MM.1S (cell line): Measurements from ENCODE around the gene HSPA12B.

Experiments used
- EZH2 ChIP-seq: fragments of 300-600 bp; sonication (generic); optimal IDR thresholded peaks from 2 replicates; pipeline ENCODE3; 2017; ENCODE audit warnings: low read depth, mild to moderate bottlenecking, antibody characterized with exemption, low read length, mixed read lengths
- EZH2phosphoT487 ChIP-seq: fragments of 300-600 bp; sonication (generic); IDR thresholded peaks from 2 replicates; pipeline ENCODE4 v1.6.1; 2018; ENCODE audit warnings: antibody characterized with exemption, low read length
- TF ChIP-seq, protein P1 (sequence below): fragments of 300-600 bp; sonication (generic); IDR thresholded peaks from 2 replicates; pipeline ENCODE4 v1.5.1; 2016; ENCODE audit warnings: antibody characterized with exemption, low read length, mixed read lengths

DNA sequence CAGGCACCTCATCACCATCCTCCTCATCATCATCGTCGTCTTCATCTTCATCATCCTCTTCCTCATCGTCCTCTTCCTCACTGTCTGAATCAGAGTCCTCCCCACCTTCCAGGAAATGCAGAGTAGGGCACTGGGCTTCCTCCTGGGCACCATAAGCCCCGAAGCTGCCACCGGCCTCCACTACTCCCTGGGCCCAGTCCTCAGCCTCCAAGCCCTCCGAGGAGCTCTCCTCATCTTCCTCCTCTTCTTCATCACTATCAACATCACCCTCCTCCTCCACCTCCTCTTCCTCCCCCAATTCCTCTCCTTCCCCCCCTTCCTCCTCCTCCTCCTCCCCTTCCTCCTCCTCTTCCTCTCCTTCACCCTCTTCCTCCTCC is 52.4 kb downstream of the HSPA12B start:
- TF ChIP-seq, protein P1, sequence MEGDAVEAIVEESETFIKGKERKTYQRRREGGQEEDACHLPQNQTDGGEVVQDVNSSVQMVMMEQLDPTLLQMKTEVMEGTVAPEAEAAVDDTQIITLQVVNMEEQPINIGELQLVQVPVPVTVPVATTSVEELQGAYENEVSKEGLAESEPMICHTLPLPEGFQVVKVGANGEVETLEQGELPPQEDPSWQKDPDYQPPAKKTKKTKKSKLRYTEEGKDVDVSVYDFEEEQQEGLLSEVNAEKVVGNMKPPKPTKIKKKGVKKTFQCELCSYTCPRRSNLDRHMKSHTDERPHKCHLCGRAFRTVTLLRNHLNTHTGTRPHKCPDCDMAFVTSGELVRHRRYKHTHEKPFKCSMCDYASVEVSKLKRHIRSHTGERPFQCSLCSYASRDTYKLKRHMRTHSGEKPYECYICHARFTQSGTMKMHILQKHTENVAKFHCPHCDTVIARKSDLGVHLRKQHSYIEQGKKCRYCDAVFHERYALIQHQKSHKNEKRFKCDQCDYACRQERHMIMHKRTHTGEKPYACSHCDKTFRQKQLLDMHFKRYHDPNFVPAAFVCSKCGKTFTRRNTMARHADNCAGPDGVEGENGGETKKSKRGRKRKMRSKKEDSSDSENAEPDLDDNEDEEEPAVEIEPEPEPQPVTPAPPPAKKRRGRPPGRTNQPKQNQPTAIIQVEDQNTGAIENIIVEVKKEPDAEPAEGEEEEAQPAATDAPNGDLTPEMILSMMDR = no peak
- TF ChIP-seq EZH2 = no peak
- TF ChIP-seq EZH2phosphoT487 = no peak
